ENCODE measurements around the gene MACROD1.

The MACROD1 gene

GRCh38 chr11:64114231-64114630 lies 51.7 kb downstream of the MACROD1 start:
- DNase-seq (ENCODE audit: extremely low read depth in 1 of 2, low read depth in 1 of 2): no peak

- no peak for DNase-seq (ENCODE audit: extremely low read depth in 1 of 2, low read depth in 1 of 2)
These were observed 52.5 kb downstream of the MACROD1 start for GRCh38 chr11:64113462-64113780.

DNA sequence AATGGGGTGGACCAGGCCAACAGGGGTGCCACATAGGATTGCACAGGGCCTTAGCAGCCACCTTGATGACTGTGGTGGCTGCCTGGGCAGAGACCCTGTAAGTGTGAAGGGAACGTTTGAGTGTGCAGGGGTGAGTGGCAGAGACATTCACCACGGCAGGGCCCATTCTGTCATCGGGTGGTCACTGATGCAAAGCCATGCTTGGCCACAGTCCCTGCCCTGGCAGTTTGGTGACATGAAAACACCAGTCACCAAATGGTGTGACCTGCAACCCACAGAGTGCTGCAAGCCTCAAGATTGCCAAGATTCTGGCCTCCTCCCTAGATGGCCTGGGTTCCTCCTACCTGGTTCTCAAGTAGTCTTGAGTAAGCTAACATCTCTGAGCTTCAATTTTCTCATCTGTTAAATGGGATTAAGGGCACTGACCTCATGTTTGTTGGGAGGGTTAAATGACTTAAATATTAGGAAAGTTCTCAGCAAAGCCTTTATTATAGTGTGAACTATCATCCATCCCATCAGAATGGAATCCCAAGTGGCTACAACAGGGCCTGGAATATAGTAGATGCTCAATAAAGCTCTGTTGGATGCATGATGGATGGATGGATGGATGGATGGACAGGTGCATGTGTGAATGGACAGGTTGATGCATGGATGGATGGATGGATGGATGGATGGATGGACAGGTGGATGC lies 53.0 kb downstream of the MACROD1 start:
- DNase-seq (ENCODE audit: extremely low read depth in 1 of 2, low read depth in 1 of 2): no peak

- no peak for DNase-seq (ENCODE audit: extremely low read depth in 1 of 2, low read depth in 1 of 2)
These were observed 55.2 kb downstream of the MACROD1 start for GRCh38 chr11:64110465-64111375.

- no peak for DNase-seq (ENCODE audit: extremely low read depth in 1 of 2, low read depth in 1 of 2)
These were observed 56.6 kb downstream of the MACROD1 start for GRCh38 chr11:64109332-64109731.

- no peak for DNase-seq (ENCODE audit: extremely low read depth in 1 of 2, low read depth in 1 of 2)
These were observed 58.6 kb downstream of the MACROD1 start for GRCh38 chr11:64107303-64107702.

DNA sequence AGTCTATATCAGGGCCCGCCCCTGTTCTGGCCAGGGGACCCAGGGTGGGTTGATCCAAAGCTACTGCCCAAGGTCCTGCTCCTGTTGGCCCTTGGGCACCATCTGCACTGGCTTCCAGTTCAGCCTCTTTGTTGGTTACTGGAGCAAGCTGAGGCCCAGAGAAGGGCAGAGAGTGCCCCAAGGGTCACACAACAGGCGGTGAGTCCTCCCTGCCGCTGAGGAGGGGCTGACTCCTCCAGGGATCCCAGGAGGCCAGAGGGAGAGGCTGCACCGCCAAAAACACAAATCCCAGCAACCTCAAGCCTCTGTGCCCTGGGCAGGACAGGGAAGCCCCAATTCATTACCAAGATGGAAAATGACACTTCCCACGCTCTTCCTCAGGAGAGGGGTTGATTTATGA lies 61.3 kb downstream of the MACROD1 start:
- no peak for DNase-seq (ENCODE audit: extremely low read depth in 1 of 2, low read depth in 1 of 2)

- DNase-seq (ENCODE audit: extremely low read depth in 1 of 2, low read depth in 1 of 2): no peak
These were observed 62.5 kb downstream of the MACROD1 start for GRCh38 chr11:64103277-64103985.

- no peak for DNase-seq (ENCODE audit: extremely low read depth in 1 of 2, low read depth in 1 of 2)
These were observed 63.7 kb downstream of the MACROD1 start for GRCh38 chr11:64102005-64102738.

DNA sequence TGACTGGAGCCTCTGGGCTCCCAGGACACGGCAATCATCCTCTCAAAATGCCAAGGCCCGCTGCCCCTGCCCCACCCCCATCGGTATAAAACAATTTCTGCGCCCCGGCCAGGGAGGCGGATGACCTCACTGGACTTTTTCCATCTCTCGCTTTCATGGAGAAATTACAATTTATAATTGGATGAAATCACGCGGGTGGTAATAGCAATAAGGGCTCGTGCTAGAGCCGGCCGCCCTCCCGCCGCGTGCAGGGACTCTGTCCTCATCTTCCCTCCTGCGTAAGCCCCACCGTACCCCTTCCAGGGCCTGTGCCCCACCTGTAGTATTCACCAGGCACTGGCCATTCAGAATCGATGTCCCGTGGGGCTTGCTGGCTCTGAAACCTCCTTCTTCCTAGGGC lies 64.5 kb downstream of the MACROD1 start:
- no peak for DNase-seq (ENCODE audit: extremely low read depth in 1 of 2, low read depth in 1 of 2)

DNA sequence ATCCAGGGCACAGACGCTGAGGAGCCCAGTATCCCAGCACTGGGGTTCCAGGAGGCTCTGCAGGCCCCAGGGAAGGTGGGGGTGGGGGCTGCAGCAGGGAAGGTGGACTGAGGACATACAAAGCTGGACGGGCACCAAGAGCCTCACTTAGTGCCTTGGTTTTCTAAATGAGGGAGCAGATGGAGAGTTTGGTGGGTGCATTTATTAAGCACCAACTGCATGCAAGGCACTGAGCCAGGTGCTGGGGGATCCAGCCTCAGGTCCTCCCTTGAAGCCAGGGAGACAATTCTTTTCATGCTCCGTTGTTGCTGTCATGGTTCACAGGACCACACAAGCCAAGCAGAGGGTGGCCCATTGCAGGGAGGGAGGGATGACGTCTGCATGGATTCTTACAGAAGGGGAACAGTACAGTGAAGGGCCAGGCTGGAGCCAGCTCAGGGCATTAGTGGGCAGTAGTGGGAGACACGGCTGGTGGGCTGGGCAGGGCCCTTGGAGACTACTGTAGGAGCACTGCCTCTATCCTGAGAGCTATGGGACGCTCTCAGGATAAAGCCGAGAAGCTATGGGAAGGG lies 65.0 kb downstream of the MACROD1 start:
- DNase-seq (ENCODE audit: extremely low read depth in 1 of 2, low read depth in 1 of 2): no peak

DNA sequence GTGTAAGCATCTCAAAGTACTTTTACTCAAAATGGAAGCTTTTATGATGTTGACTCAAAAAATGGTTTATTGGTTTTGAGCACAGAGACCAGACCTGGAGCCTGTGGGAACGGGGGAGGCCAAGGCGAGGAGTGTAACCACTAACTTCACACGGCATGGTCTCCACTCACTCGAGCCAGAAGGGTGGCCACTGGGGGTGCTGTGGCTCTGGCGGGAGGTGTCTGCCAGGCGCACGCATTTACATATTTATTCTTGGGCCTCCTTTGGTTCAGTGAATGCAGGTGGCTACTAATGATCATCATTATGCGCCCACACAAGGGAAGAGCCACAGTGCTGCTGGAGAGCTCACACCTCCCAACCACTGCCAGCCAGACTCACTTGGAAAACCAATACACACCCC lies 65.6 kb downstream of the MACROD1 start:
- DNase-seq (ENCODE audit: extremely low read depth in 1 of 2, low read depth in 1 of 2): no peak

GRCh38 chr11:64099436-64099835 lies 66.5 kb downstream of the MACROD1 start:
- no peak for DNase-seq (ENCODE audit: extremely low read depth in 1 of 2, low read depth in 1 of 2)

- DNase-seq (ENCODE audit: extremely low read depth in 1 of 2, low read depth in 1 of 2): no peak
These were observed 67.5 kb downstream of the MACROD1 start for GRCh38 chr11:64098318-64098831.

GRCh38 chr11:64097468-64098317 lies 68.2 kb downstream of the MACROD1 start:
- DNase-seq (ENCODE audit: extremely low read depth in 1 of 2, low read depth in 1 of 2): no peak

- DNase-seq (ENCODE audit: extremely low read depth in 1 of 2, low read depth in 1 of 2): no peak
These were observed 69.1 kb downstream of the MACROD1 start for GRCh38 chr11:64096835-64097234.

DNA sequence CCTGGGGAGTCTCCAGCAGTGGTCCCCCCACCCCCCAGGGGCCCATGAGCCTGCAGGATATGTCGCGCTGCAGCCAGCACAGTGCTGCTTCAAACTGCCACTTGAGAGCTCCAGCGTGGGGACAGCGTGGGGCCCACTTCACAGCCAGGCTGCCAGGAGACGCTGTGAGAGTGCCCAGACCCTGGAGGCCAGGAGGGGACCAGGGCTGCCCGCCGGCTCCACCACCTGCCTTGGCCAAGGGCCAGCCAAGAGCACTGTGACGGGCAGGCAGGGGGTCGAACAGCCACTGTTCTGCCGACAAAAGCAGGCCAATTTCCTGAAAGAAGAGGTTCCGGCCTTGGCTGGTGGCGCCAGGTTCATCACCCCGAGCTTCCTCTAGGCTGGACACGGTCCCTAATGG lies 70.0 kb downstream of the MACROD1 start:
- DNase-seq (ENCODE audit: extremely low read depth in 1 of 2, low read depth in 1 of 2): no peak

- DNase-seq (ENCODE audit: extremely low read depth in 1 of 2, low read depth in 1 of 2): no peak
These were observed 70.6 kb downstream of the MACROD1 start for GRCh38 chr11:64095273-64095817.

All from stimulated activated CD8-positive, alpha-beta memory T cell treated with anti-CD3 and anti-CD28 coated beads, Interleukin-7, amount 100 ng/mL, for 48 hours (primary cell).